Measurements from ENCODE around the gene NME5. TPM values are rescaled to one million over a fixed set of nuclear protein-coding genes. Genes with fewer than 3 reads are reported as not detected.
A peak's percentile ranks its signal among the peaks of the same experiment; 100 is the strongest.

NME5 gene
- total RNA-seq, 5 donors from 2014 or later (not counting 1 experiment from before 2014, with no cell fraction given), result not detected

- Histone ChIP-seq H3K4me3 (ENCODE audit: control insufficient read depth in 1 of 2, extremely low read depth in 1 of 2, low read length in 1 of 2) (no peak overlapping the region), H3K27me3 (replicated peaks in 1 of 2; ENCODE audit: control insufficient read depth in 2 of 2, extremely low read depth in 1 of 2, insufficient read depth in 2 of 2, low read length in 1 of 2) (peaks cover 0 to 12% of the 10 kb centered on the region in 2 experiments), H3K9me3 (no peaks in the 10 kb centered on the region), H3K36me3 (ENCODE audit: control insufficient read depth in 2 of 2, extremely low read depth in 1 of 2, insufficient read depth in 1 of 2, low read length in 1 of 2) (no peaks in the 10 kb centered on the region), H3K27ac (ENCODE audit: low read length) (no peak overlapping the region), H3K4me1 (ENCODE audit: control insufficient read depth in 1 of 2, extremely low read depth in 1 of 2, insufficient read depth in 2 of 2, low read length in 2 of 2) (peaks cover 8 to 47% of the 10 kb centered on the region in 2 experiments)
- ATAC-seq (replicated peaks in 1 of 4), result no peak
- peak overlapping the region in 1 of 2 donors; percentile 64 for H3K27ac Mint-ChIP-seq
- ChIA-PET CTCF (interaction anchor here (0.7 to 1.0 kb wide), 2 partner anchors 18 to 53 kb away, joined by 3 to 4 read pairs; no protein-coding TSS in a partner anchor), POLR2A (interaction anchor here in 1 of 2 donors (0.7 kb wide), 1 partner anchor 1049 kb away, joined by 13 read pairs; no protein-coding TSS in a partner anchor)
- H3K27me3 Mint-ChIP-seq, result peaks cover 3 to 11% of the 10 kb centered on the region in 2 donors
- H3K9me3 Mint-ChIP-seq, result no peaks in the 10 kb centered on the region
- no peak for DNase-seq
- H3K4me3 Mint-ChIP-seq, result no peak overlapping the region
- 50% methylated on average over 2 of the region's 4 CpGs for WGBS (ENCODE audit: insufficient coverage)
- no peaks in the 10 kb centered on the region for H3K36me3 Mint-ChIP-seq
- H3K4me1 Mint-ChIP-seq, result peaks cover 34 to 56% (median 36%) of the 10 kb centered on the region in 3 donors
Observed at GRCh38 chr5:138095100-138095907, 43.9 kb downstream of the NME5 start.

GRCh38 chr5:138093036-138093435 lies 46.2 kb downstream of the NME5 start:
- CTCF ChIA-PET, result interaction anchor here (0.6 to 0.7 kb wide), 2 partner anchors 15 to 38 kb away, joined by 5 to 6 read pairs; no protein-coding TSS in a partner anchor
- peak overlapping the region in 1 of 3 donors; percentile 28 for H3K4me3 Mint-ChIP-seq
- Histone ChIP-seq H3K36me3 (ENCODE audit: control insufficient read depth in 2 of 2, extremely low read depth in 1 of 2, insufficient read depth in 1 of 2, low read length in 1 of 2) (no peaks in the 10 kb centered on the region), H3K4me3 (ENCODE audit: control insufficient read depth in 1 of 2, extremely low read depth in 1 of 2, low read length in 1 of 2) (no peak overlapping the region), H3K27me3 (replicated peaks in 1 of 2; ENCODE audit: control insufficient read depth in 2 of 2, extremely low read depth in 1 of 2, insufficient read depth in 2 of 2, low read length in 1 of 2) (peaks cover 0 to 11% of the 10 kb centered on the region in 2 experiments), H3K9me3 (no peaks in the 10 kb centered on the region), H3K27ac (ENCODE audit: low read length) (no peak overlapping the region), H3K4me1 (ENCODE audit: control insufficient read depth in 1 of 2, extremely low read depth in 1 of 2, insufficient read depth in 2 of 2, low read length in 2 of 2) (peaks cover 8 to 47% of the 10 kb centered on the region in 2 experiments)
- peak in 2 of 4 experiments; percentile 45 to 99 for ATAC-seq (replicated peaks in 1 of 4)
- H3K9me3 Mint-ChIP-seq, result no peaks in the 10 kb centered on the region
- POLR2A ChIA-PET, result interaction anchor here in 1 of 2 donors (1.1 kb wide), 1 partner anchor 11 kb away, joined by 3 read pairs; no protein-coding TSS in a partner anchor
- DNase-seq, result peak in 1 of 35 experiments; percentile 28
- H3K27me3 Mint-ChIP-seq, result peaks cover 0 to 4% of the 10 kb centered on the region in 2 donors
- H3K27ac Mint-ChIP-seq, result peak overlapping the region in 1 of 2 donors; percentile 70
- no CpG with 5 or more reads among the region's 1 CpG for WGBS (ENCODE audit: insufficient coverage)
- H3K36me3 Mint-ChIP-seq, result no peaks in the 10 kb centered on the region
- H3K4me1 Mint-ChIP-seq, result peaks cover 34 to 56% (median 36%) of the 10 kb centered on the region in 3 donors

- H3K27ac Mint-ChIP-seq, result no peak overlapping the region
- H3K36me3 Mint-ChIP-seq, result no peaks in the 10 kb centered on the region
- H3K27me3 Mint-ChIP-seq, result peaks cover 0 to 4% of the 10 kb centered on the region in 2 donors
Observed at GRCh38 chr5:138092301-138092700, 46.9 kb downstream of the NME5 start.

GRCh38 chr5:138091685-138092084 lies 47.5 kb downstream of the NME5 start:
- H3K27ac ChIP-seq (ENCODE audit: low read length), result no peak overlapping the region
- DNase-seq (no peak), ATAC-seq (replicated peaks in 1 of 4) (no peak)
- H3K27me3 ChIP-seq (replicated peaks in 1 of 2; ENCODE audit: control insufficient read depth in 2 of 2, extremely low read depth in 1 of 2, insufficient read depth in 2 of 2, low read length in 1 of 2), result peaks cover 0 to 4% of the 10 kb centered on the region in 2 experiments
- H3K4me3 ChIP-seq (ENCODE audit: control insufficient read depth in 1 of 2, extremely low read depth in 1 of 2, low read length in 1 of 2), result no peak overlapping the region
- peaks cover 0 to 4% of the 10 kb centered on the region in 2 donors for H3K27me3 Mint-ChIP-seq
- H3K9me3 Mint-ChIP-seq, result no peaks in the 10 kb centered on the region
- no peaks in the 10 kb centered on the region for H3K36me3 ChIP-seq (ENCODE audit: control insufficient read depth in 2 of 2, extremely low read depth in 1 of 2, insufficient read depth in 1 of 2, low read length in 1 of 2)
- H3K4me3 Mint-ChIP-seq, result no peak overlapping the region
- H3K4me1 Mint-ChIP-seq, result peaks cover 32 to 45% (median 36%) of the 10 kb centered on the region in 3 donors
- ChIA-PET CTCF (interaction anchor here (1.4 to 1.6 kb wide), 2 partner anchors 13 to 14 kb away, joined by 4 to 5 read pairs; no protein-coding TSS in a partner anchor), POLR2A (no interaction called here)
- H3K9me3 ChIP-seq, result no peaks in the 10 kb centered on the region
- H3K36me3 Mint-ChIP-seq, result no peaks in the 10 kb centered on the region
- H3K27ac Mint-ChIP-seq, result no peak overlapping the region
- WGBS (ENCODE audit: insufficient coverage), result no CpG with 5 or more reads among the region's 4 CpGs
- peaks cover 8 to 45% of the 10 kb centered on the region in 2 experiments for H3K4me1 ChIP-seq (ENCODE audit: control insufficient read depth in 1 of 2, extremely low read depth in 1 of 2, insufficient read depth in 2 of 2, low read length in 2 of 2)

More at GRCh38 chr5:138092301-138092700, 46.9 kb downstream of the NME5 start:
- ATAC-seq (replicated peaks in 1 of 4) (no peak), DNase-seq (no peak)
- peak overlapping the region in 1 of 3 donors; percentile 28 for H3K4me3 Mint-ChIP-seq
- Histone ChIP-seq H3K4me1 (ENCODE audit: control insufficient read depth in 1 of 2, extremely low read depth in 1 of 2, insufficient read depth in 2 of 2, low read length in 2 of 2) (peaks cover 8 to 46% of the 10 kb centered on the region in 2 experiments), H3K27ac (ENCODE audit: low read length) (no peak overlapping the region), H3K27me3 (replicated peaks in 1 of 2; ENCODE audit: control insufficient read depth in 2 of 2, extremely low read depth in 1 of 2, insufficient read depth in 2 of 2, low read length in 1 of 2) (peaks cover 0 to 4% of the 10 kb centered on the region in 2 experiments), H3K9me3 (no peaks in the 10 kb centered on the region), H3K36me3 (ENCODE audit: control insufficient read depth in 2 of 2, extremely low read depth in 1 of 2, insufficient read depth in 1 of 2, low read length in 1 of 2) (no peaks in the 10 kb centered on the region), H3K4me3 (ENCODE audit: control insufficient read depth in 1 of 2, extremely low read depth in 1 of 2, low read length in 1 of 2) (no peak overlapping the region)
- ChIA-PET POLR2A (interaction anchor here in 1 of 2 donors (1.1 kb wide), 1 partner anchor 10 kb away, joined by 3 read pairs; no protein-coding TSS in a partner anchor), CTCF (interaction anchor here in 1 of 2 donors (0.6 to 1.6 kb wide), 2 partner anchors 15 to 16 kb away, joined by 5 to 6 read pairs; no protein-coding TSS in a partner anchor)
- peaks cover 34 to 51% (median 36%) of the 10 kb centered on the region in 3 donors for H3K4me1 Mint-ChIP-seq
- H3K9me3 Mint-ChIP-seq, result no peaks in the 10 kb centered on the region
- 100% methylated on average over 1 of the region's 1 CpG for WGBS (ENCODE audit: insufficient coverage)

- no peak for DNase-seq
- CTCF ChIA-PET, result no interaction called here
- no peaks in the 10 kb centered on the region for H3K27me3 Mint-ChIP-seq
Observed at GRCh38 chr5:138083702-138084101, 55.5 kb downstream of the NME5 start, which contains the start of gene WNT8A. WNT8A (plus strand) TSS chr5:138084033; CDS start chr5:138084128, 95 bp downstream.

GRCh38 chr5:138082033-138082432 lies 57.2 kb downstream of the NME5 start:
- Histone ChIP-seq H3K27ac (ENCODE audit: low read length) (no peak overlapping the region), H3K9me3 (no peaks in the 10 kb centered on the region), H3K36me3 (ENCODE audit: control insufficient read depth in 2 of 2, extremely low read depth in 1 of 2, insufficient read depth in 1 of 2, low read length in 1 of 2) (no peaks in the 10 kb centered on the region), H3K4me3 (ENCODE audit: control insufficient read depth in 1 of 2, extremely low read depth in 1 of 2, low read length in 1 of 2) (no peak overlapping the region), H3K27me3 (replicated peaks in 1 of 2; ENCODE audit: control insufficient read depth in 2 of 2, extremely low read depth in 1 of 2, insufficient read depth in 2 of 2, low read length in 1 of 2) (no peaks in the 10 kb centered on the region), H3K4me1 (ENCODE audit: control insufficient read depth in 1 of 2, extremely low read depth in 1 of 2, insufficient read depth in 2 of 2, low read length in 2 of 2) (peaks cover 7 to 8% of the 10 kb centered on the region in 2 experiments)
- Mint-ChIP-seq H3K4me1 (peaks cover 8 to 17% (median 8%) of the 10 kb centered on the region in 3 donors), H3K36me3 (no peaks in the 10 kb centered on the region), H3K9me3 (no peaks in the 10 kb centered on the region), H3K27me3 (no peaks in the 10 kb centered on the region), H3K27ac (peak overlapping the region in 1 of 2 donors; percentile 91), H3K4me3 (peak overlapping the region in 1 of 3 donors; percentile 72)
- 86% methylated on average over 3 of the region's 4 CpGs for WGBS (ENCODE audit: insufficient coverage)
- no peak for ATAC-seq (replicated peaks in 1 of 4)
- ChIA-PET POLR2A (interaction anchor here in 1 of 2 donors (1.3 kb wide), 1 partner anchor 10 kb away, joined by 3 read pairs; no protein-coding TSS in a partner anchor), CTCF (interaction anchor here (1.0 to 1.4 kb wide), 2 partner anchors 16 to 19 kb away, joined by 3 read pairs; no protein-coding TSS in a partner anchor)
- DNase-seq, result peak in 1 of 35 experiments; percentile 11

More at GRCh38 chr5:138083702-138084101, 55.5 kb downstream of the NME5 start, which contains the start of gene WNT8A:
- Histone ChIP-seq H3K4me3 (ENCODE audit: control insufficient read depth in 1 of 2, extremely low read depth in 1 of 2, low read length in 1 of 2) (no peak within 1 kb of the TSS), H3K36me3 (ENCODE audit: control insufficient read depth in 2 of 2, extremely low read depth in 1 of 2, insufficient read depth in 1 of 2, low read length in 1 of 2) (no peaks in the 10 kb centered on the region), H3K4me1 (ENCODE audit: control insufficient read depth in 1 of 2, extremely low read depth in 1 of 2, insufficient read depth in 2 of 2, low read length in 2 of 2) (peaks cover 7 to 8% of the 10 kb centered on the region in 2 experiments), H3K27me3 (replicated peaks in 1 of 2; ENCODE audit: control insufficient read depth in 2 of 2, extremely low read depth in 1 of 2, insufficient read depth in 2 of 2, low read length in 1 of 2) (no peaks in the 10 kb centered on the region), H3K9me3 (no peaks in the 10 kb centered on the region), H3K27ac (ENCODE audit: low read length) (no peak within 1 kb of the TSS)
- ATAC-seq (replicated peaks in 1 of 4), result no peak
- no peaks in the 10 kb centered on the region for H3K9me3 Mint-ChIP-seq
- H3K4me3 Mint-ChIP-seq, result no peak within 1 kb of the TSS
- H3K27ac Mint-ChIP-seq, result no peak within 1 kb of the TSS
- H3K36me3 Mint-ChIP-seq, result no peaks in the 10 kb centered on the region
- POLR2A ChIA-PET, result no interaction called here
- WGBS (ENCODE audit: insufficient coverage), result 100% methylated on average over 1 of the region's 5 CpGs
- peaks cover 8 to 17% (median 8%) of the 10 kb centered on the region in 3 donors for H3K4me1 Mint-ChIP-seq

Measured in T-cell (primary cell).